ENCODE results near the gene NIBAN1.

The NIBAN1 gene

GRCh38 chr1:184986250-184986649, 11.9 kb upstream of the NIBAN1 start:
- no peak overlapping the region for H3K4me3 ChIP-seq (ENCODE audit: low read depth, low read length)
- no peak for TF ChIP-seq CTCF (IDR thresholded peaks at IDR 0.05; ENCODE audit: borderline replicate concordance, insufficient read depth, low read depth, low read length)

- TF ChIP-seq CTCF (IDR thresholded peaks at IDR 0.05; ENCODE audit: borderline replicate concordance, insufficient read depth, low read depth, low read length), result peak; percentile 87
- H3K4me3 ChIP-seq (ENCODE audit: low read depth, low read length), result no peak overlapping the region
Observed at GRCh38 chr1:184982002-184982954, 8.0 kb upstream of the NIBAN1 start.

GRCh38 chr1:184980726-184981125, 6.4 kb upstream of the NIBAN1 start:
- no peak overlapping the region for H3K4me3 ChIP-seq (ENCODE audit: low read depth, low read length)
- no peak for TF ChIP-seq CTCF (IDR thresholded peaks at IDR 0.05; ENCODE audit: borderline replicate concordance, insufficient read depth, low read depth, low read length)

GRCh38 chr1:184975208-184975870, 1.0 kb upstream of the NIBAN1 start:
- no peak for TF ChIP-seq CTCF (IDR thresholded peaks at IDR 0.05; ENCODE audit: borderline replicate concordance, insufficient read depth, low read depth, low read length)
- no peak overlapping the region for H3K4me3 ChIP-seq (ENCODE audit: low read depth, low read length)

GRCh38 chr1:184974837-184975115, 468 bp upstream of the NIBAN1 start:
- H3K4me3 ChIP-seq (ENCODE audit: low read depth, low read length), result peak overlapping the region; percentile 86
- TF ChIP-seq CTCF (IDR thresholded peaks at IDR 0.05; ENCODE audit: borderline replicate concordance, insufficient read depth, low read depth, low read length), result no peak

- 0 out of 2 replicates have a peak, but pooled peaks have one; percentile 5 for TF ChIP-seq CTCF (IDR thresholded peaks at IDR 0.05; ENCODE audit: borderline replicate concordance, insufficient read depth, low read depth, low read length)
- H3K4me3 ChIP-seq (ENCODE audit: low read depth, low read length), result peak overlapping the region; percentile 86
Observed at GRCh38 chr1:184973272-184974055, 844 bp downstream of the NIBAN1 start.

Data from GM12875 (cell line).